HCT116 (cell line): ENCODE measurements around the gene ZNF780B. TPM values are rescaled to one million over a fixed set of nuclear protein-coding genes. Genes with fewer than 3 reads are reported as not detected.

Experiments used
- ATAC-seq: fragments of 200-7000 bp; cut with Tn5 transposase; 2 replicates; pipeline ENCODE4 v1.9.1; 2020; ENCODE audit warnings: mild to moderate bottlenecking, moderate library complexity
- BruUV-seq: library from RNA; stranded (reverse); fragments of 400-500 nt; replicated peaks from 2 replicates; lab custom pipeline; 2021; lab: Mats Ljungman, UMichigan
- CTCF ChIA-PET: fragments of 300-600 bp; sonication (Branson Sonifier 250); formaldehyde crosslinking; loops from one replicate; lab custom pipeline; 2021; ENCODE audit warnings: antibody characterized with exemption; lab: Charles Lee
- POLR2A ChIA-PET: fragments of 300-600, 350-600 bp; sonication (Branson Sonifier 250); formaldehyde crosslinking; loops from one replicate; lab custom pipeline; 2021; ENCODE audit warnings: antibody characterized with exemption; lab: Charles Lee
- RAD21 ChIA-PET, 2 experiments: fragments of 300-600 bp; sonication (Branson Sonifier 250); formaldehyde crosslinking; loops; one replicate each; lab custom pipeline; 2023; ENCODE audit warnings: low total read pairs in 2 of 2; ENCODE audit not compliant: uncharacterized antibody in 2 of 2, unreplicated experiment in 2 of 2, low non-redundant PET in 1 of 2; lab: Charles Lee
- DNase-seq: peaks from one replicate; pipeline ENCODE4 v3.0.0-alpha.2; 2010; ENCODE audit warnings: low read depth, low spot score
- H2AFZ ChIP-seq: fragments of 200-600 bp; shearing (Covaris generic), sonication (generic); 2 replicates; pipeline ENCODE4 v1.6.1; 2017; ENCODE audit warnings: low read depth, mixed run types, mixed read lengths, antibody characterized with exemption, low read length; ENCODE audit not compliant: poor library complexity, severe bottlenecking
- H3K27ac ChIP-seq: 2 replicates; pipeline ENCODE4 v1.5.1; 2012; ENCODE audit warnings: low read depth, low read length
- H3K27me3 ChIP-seq: fragments of 200-600 bp; sonication (generic); 2 replicates; pipeline ENCODE4 v1.6.1; 2016; ENCODE audit warnings: mixed run types, low read length, mixed read lengths; ENCODE audit not compliant: insufficient read depth
- H3K36me3 ChIP-seq, 2 experiments: fragments of 200-500 bp in 1 of 2; fragments of 200-600 bp in 1 of 2; sonication (Bioruptor generic) in 1 of 2; sonication (generic) in 1 of 2; 2 replicates each; pipeline versions ENCODE4 v1.5.1 to v1.6.1; 2014 to 2016; ENCODE audit warnings: low read length in 2 of 2, inconsistent platforms in 1 of 2, mixed read lengths in 1 of 2, mixed run types in 1 of 2; ENCODE audit not compliant: insufficient read depth in 2 of 2, control insufficient read depth in 1 of 2
- H3K4me1 ChIP-seq, 2 experiments: fragments of 200-600 bp in 1 of 2; sonication (generic) in 1 of 2; 2 replicates each; pipeline versions ENCODE4 v1.5.1 to v1.6.1; 2012 to 2017; ENCODE audit warnings: low read length in 2 of 2, inconsistent platforms in 1 of 2, mild to moderate bottlenecking in 1 of 2, mixed read lengths in 1 of 2, mixed run types in 1 of 2, moderate library complexity in 1 of 2; ENCODE audit not compliant: insufficient read depth in 2 of 2, control insufficient read depth in 1 of 2
- H3K4me2 ChIP-seq: fragments of 200-600 bp; sonication (generic); 2 replicates; pipeline ENCODE4 v1.6.1; 2017; ENCODE audit warnings: mixed run types, low read length, mixed read lengths
- H3K4me3 ChIP-seq, 2 experiments: fragments of 200-600 bp in 1 of 2; sonication (generic) in 1 of 2; replicated peaks in 1 of 2; 2 replicates each; pipeline ENCODE4 v1.5.1; 2011 to 2016; ENCODE audit warnings: low read length in 2 of 2, control low read depth in 1 of 2, low read depth in 1 of 2, mild to moderate bottlenecking in 1 of 2, mixed read lengths in 1 of 2, mixed run types in 1 of 2
- H3K79me2 ChIP-seq: fragments of 200-600 bp; sonication (generic); 2 replicates; pipeline ENCODE4 v1.6.1; 2017; ENCODE audit warnings: mild to moderate bottlenecking, mixed run types, low read length, moderate library complexity, mixed read lengths; ENCODE audit not compliant: insufficient read depth
- H3K9ac ChIP-seq: fragments of 200-600 bp; sonication (generic); 2 replicates; pipeline ENCODE4 v1.6.1; 2016; ENCODE audit warnings: low read length, mixed read lengths
- H3K9me2 ChIP-seq: fragments of 200-600 bp; sonication (generic), shearing (Covaris generic); 2 replicates; pipeline ENCODE4 v1.6.1; 2017; ENCODE audit warnings: mixed run types, mild to moderate bottlenecking, moderate library complexity; ENCODE audit not compliant: insufficient read depth
- H3K9me3 ChIP-seq, 2 experiments: fragments of 200-500 bp in 1 of 2; fragments of 200-600 bp in 1 of 2; sonication (Bioruptor generic) in 1 of 2; sonication (generic) in 1 of 2; 2 replicates each; pipeline ENCODE4 v1.6.1; 2014 to 2017; ENCODE audit warnings: low read length in 2 of 2, mixed read lengths in 2 of 2, inconsistent platforms in 1 of 2, low read depth in 1 of 2, mild to moderate bottlenecking in 1 of 2, mixed run types in 1 of 2, moderate library complexity in 1 of 2; ENCODE audit not compliant: control insufficient read depth in 1 of 2, insufficient read depth in 1 of 2
- H4K20me1 ChIP-seq: fragments of 200-600 bp; sonication (generic), shearing (Covaris generic); 2 replicates; pipeline ENCODE4 v1.6.1; 2017; ENCODE audit warnings: mixed run types, mild to moderate bottlenecking, moderate library complexity; ENCODE audit not compliant: insufficient read depth
- ATF3 ChIP-seq: IDR thresholded peaks from 2 replicates; pipeline ENCODE4 v1.6.1; 2012
- CBX3 ChIP-seq: IDR thresholded peaks from 2 replicates; pipeline ENCODE4 v1.6.1; 2012; ENCODE audit warnings: low read depth
- CEBPB ChIP-seq: IDR thresholded peaks from 2 replicates; pipeline ENCODE4 v1.6.1; 2012; ENCODE audit warnings: low read depth
- CTCF ChIP-seq, 3 experiments: fragments of 200-600 bp in 1 of 3; sonication (generic) in 1 of 3; IDR thresholded peaks in 2 of 3; conservative IDR thresholded peaks in 1 of 3; 2 replicates each; pipeline ENCODE4 v1.5.1; 2012 to 2017; ENCODE audit warnings: low read depth in 2 of 3, low read length in 2 of 3, antibody characterized with exemption in 1 of 3, borderline replicate concordance in 1 of 3, control low read depth in 1 of 3, mild to moderate bottlenecking in 1 of 3, mixed read lengths in 1 of 3, mixed run types in 1 of 3, moderate library complexity in 1 of 3; ENCODE audit not compliant: insufficient read depth in 1 of 3
- EGR1 ChIP-seq: IDR thresholded peaks from 2 replicates; pipeline ENCODE4 v1.6.1; 2012; ENCODE audit warnings: low read depth
- ELF1 ChIP-seq: IDR thresholded peaks from 2 replicates; pipeline ENCODE4 v1.6.1; 2012; ENCODE audit warnings: low read depth, borderline replicate concordance
- EZH2 ChIP-seq: fragments of 200-600 bp; sonication (generic); IDR thresholded peaks from 2 replicates; pipeline ENCODE4 v1.6.1; 2017; ENCODE audit warnings: antibody characterized with exemption, mixed run types
- FOSL1 ChIP-seq: IDR thresholded peaks from 2 replicates; pipeline ENCODE4 v1.6.1; 2012; ENCODE audit warnings: low read depth
- JUND ChIP-seq: IDR thresholded peaks from 2 replicates; pipeline ENCODE4 v1.6.1; 2012
- MAX ChIP-seq: IDR thresholded peaks from 2 replicates; pipeline ENCODE4 v1.6.1; 2012
- POLR2A ChIP-seq: IDR thresholded peaks from 2 replicates; pipeline ENCODE4 v1.7.0; 2011; ENCODE audit warnings: borderline replicate concordance; ENCODE audit not compliant: insufficient read depth, insufficient read length; ENCODE audit errors: extremely low read depth
- POLR2AphosphoS5 ChIP-seq: IDR thresholded peaks from 2 replicates; pipeline ENCODE4 v1.6.1; 2011; ENCODE audit warnings: mild to moderate bottlenecking, low read depth, low read length, moderate library complexity
- RAD21 ChIP-seq: IDR thresholded peaks from 2 replicates; pipeline ENCODE4 v1.6.1; 2012; ENCODE audit warnings: low read depth, mild to moderate bottlenecking
- SP1 ChIP-seq: IDR thresholded peaks from 2 replicates; pipeline ENCODE4 v1.6.1; 2012; ENCODE audit warnings: low read depth
- SRF ChIP-seq: IDR thresholded peaks from 2 replicates; pipeline ENCODE4 v1.6.1; 2012; ENCODE audit warnings: low read depth
- TCF7L2 ChIP-seq: IDR thresholded peaks from 2 replicates; pipeline ENCODE4 v1.7.0; 2011; ENCODE audit warnings: borderline replicate concordance, inconsistent platforms; ENCODE audit not compliant: insufficient read depth, insufficient read length; ENCODE audit errors: extremely low read depth
- YY1 ChIP-seq: IDR thresholded peaks from 2 replicates; pipeline ENCODE4 v1.6.1; 2011; ENCODE audit warnings: low read length, low read depth, moderate library complexity, mild to moderate bottlenecking; ENCODE audit not compliant: insufficient replicate concordance; ENCODE audit errors: extremely low read depth
- ZBTB33 ChIP-seq: IDR thresholded peaks from 2 replicates; pipeline ENCODE4 v1.6.1; 2011; ENCODE audit warnings: mild to moderate bottlenecking, low read length, moderate library complexity; ENCODE audit not compliant: insufficient replicate concordance; ENCODE audit errors: extremely low read depth
- ZFX ChIP-seq: fragments of 450-650 bp; IDR thresholded peaks from 2 replicates; pipeline ENCODE4 v1.6.1; 2017
- ZNF274 ChIP-seq: fragments of 200-500 bp; sonication (Bioruptor generic); IDR thresholded peaks from 2 replicates; pipeline ENCODE4 v1.6.1; 2014; ENCODE audit warnings: mild to moderate bottlenecking, low read depth, low read length, inconsistent platforms
- intact Hi-C: fragments of 100-400 bp; cut with micrococcal nuclease; formaldehyde crosslinking; loops from 2 replicates; pipeline ENCODE4 v1.10.0; 2022
- total RNA-seq: library from RNA; stranded (reverse); gene quantifications from one replicate; pipeline ENCODE4 v1.2.1, GENCODE V29; 2021; ENCODE audit not compliant: unreplicated experiment

Gene ZNF780B
- total RNA-seq, 1 experiment from 2014 or later = 10.5 TPM

- no TSS peak for BruUV-seq
Observed at GRCh38 chr19:40059624-40060023, 3.6 kb upstream of the ZNF780B start.

More at GRCh38 chr19:40059624-40060023, 3.6 kb upstream of the ZNF780B start:
- no peak overlapping the region for H3K4me3 ChIP-seq
- intact Hi-C loops = no loop called here
- ATAC-seq (no peak), DNase-seq (no peak)
- no peaks in the 10 kb centered on the region for H4K20me1 ChIP-seq
- no peak overlapping the region for H2AFZ ChIP-seq
- H3K27me3 ChIP-seq = no peaks in the 10 kb centered on the region
- H3K36me3 ChIP-seq = no peaks in the 10 kb centered on the region
- H3K4me1 ChIP-seq = peaks cover 2 to 17% of the 10 kb centered on the region in 2 experiments; a peak in 1 of 4 replicates
- H3K27ac ChIP-seq = no peak overlapping the region
- peaks cover 9 to 10% of the 10 kb centered on the region in 2 experiments; a peak in 2 of 4 replicates for H3K9me3 ChIP-seq
- ChIA-PET POLR2A (no interaction called here), RAD21 (no interaction called here), CTCF (no interaction called here)
- H3K4me2 ChIP-seq = no peak overlapping the region
- 0 out of 2 replicates have a peak, but pooled peaks cover 2% of the 10 kb centered on the region for H3K79me2 ChIP-seq
- H3K9me2 ChIP-seq = no peaks in the 10 kb centered on the region
- H3K9ac ChIP-seq = no peak overlapping the region
- TF ChIP-seq ZNF274 (no peak), ELF1 (no peak), ATF3 (no peak), CTCF (IDR thresholded peaks at IDR 0.05 in 2 of 3, conservative IDR thresholded peaks at IDR 0.05 in 1 of 3; ENCODE audit: borderline replicate concordance in 1 of 3, insufficient read depth in 1 of 3, low read depth in 2 of 3, low read length in 2 of 3) (no peak), EZH2 (no peak), POLR2AphosphoS5 (no peak), ZFX (no peak), MAX (no peak), ZBTB33 (no peak), SP1 (no peak), CBX3 (no peak), JUND (no peak), RAD21 (no peak), SRF (no peak), EGR1 (no peak), CEBPB (no peak), TCF7L2 (no peak), POLR2A (no peak), FOSL1 (no peak), YY1 (no peak)
- TF ChIP-seq, all 23 proteins: peak for 0
